Kidney (tissue), 22 donors: Measurements from ENCODE around the gene EVA1A. TPM values are rescaled to one million over a fixed set of nuclear protein-coding genes. Genes with fewer than 3 reads are reported as not detected.

Experiments used
- DNase-seq, 5 donors: peaks; one replicate each; pipeline ENCODE4 v3.0.0-alpha.2; 2013 to 2020
- FAIRE-seq: peaks from 2 replicates; lab custom pipeline; 2012; peaks lifted over from hg19 to GRCh38; lab: Jason Lieb, UNC
- H3K27ac ChIP-seq, 2 donors: one replicate each; pipeline ENCODE4 v1.7.0; 2013; ENCODE audit warnings: low read depth in 2 of 2, low read length in 2 of 2, inconsistent platforms in 1 of 2
- H3K27me3 ChIP-seq: one replicate; pipeline ENCODE4 v1.7.1; 2013; ENCODE audit warnings: low read length, inconsistent platforms; ENCODE audit not compliant: control insufficient read depth, insufficient read depth
- H3K36me3 ChIP-seq, 3 donors: one replicate each; pipeline versions ENCODE4 v1.7.0 to v1.7.1; 2013; ENCODE audit warnings: low read length in 3 of 3, control low read depth in 1 of 3, inconsistent platforms in 1 of 3; ENCODE audit not compliant: insufficient read depth in 3 of 3, control insufficient read depth in 2 of 3
- H3K4me1 ChIP-seq, 3 donors: one replicate each; pipeline versions ENCODE4 v1.7.0 to v1.7.1; 2013; ENCODE audit warnings: low read length in 3 of 3, inconsistent platforms in 1 of 3, low read depth in 1 of 3; ENCODE audit not compliant: control insufficient read depth in 2 of 3, insufficient read depth in 2 of 3
- H3K4me3 ChIP-seq, 3 donors: one replicate each; pipeline versions ENCODE4 v1.7.0 to v1.8.1; 2013; ENCODE audit warnings: low read length in 3 of 3, control low read depth in 1 of 3, inconsistent platforms in 1 of 3
- H3K9ac ChIP-seq, 3 donors: one replicate each; pipeline versions ENCODE4 v1.7.0 to v1.7.1; 2013; ENCODE audit warnings: low read length in 3 of 3, control low read depth in 1 of 3, inconsistent platforms in 1 of 3
- H3K9me3 ChIP-seq, 3 donors: one replicate each; pipeline versions ENCODE4 v1.7.0 to v1.7.1; 2013; ENCODE audit warnings: low read length in 3 of 3, control low read depth in 1 of 3, inconsistent platforms in 1 of 3; ENCODE audit not compliant: control insufficient read depth in 2 of 3, insufficient read depth in 1 of 3
- intact Hi-C: fragments of 100-400 bp; cut with DNase I; formaldehyde crosslinking; loops from one replicate; pipeline ENCODE4 v1.11.1; 2022
- long read RNA-seq, 10 donors: library from polyadenylated mRNA in 1 of 10; unstranded in 1 of 10; transcript quantifications; one replicate each; pipeline ENCODE4 v2.0.0 and lab custom pipeline, GENCODE V29; 2021 to 2026
- polyA plus RNA-seq: library from polyadenylated mRNA; stranded (reverse); fragments of 350-450 nt; fragmentation: Illumina TruSeq; extraction: RNeasy Lipid Tissue Mini Kit (QIAGEN cat#74804); gene quantifications from one replicate; pipeline ENCODE4 v1.2.3, GENCODE V29; 2014; ENCODE audit warnings: low read depth, low replicate concordance; ENCODE audit not compliant: insufficient read depth
- total RNA-seq: library from RNA; stranded (reverse); fragmentation: NEBNext Ultra II Directional; extraction: Animal tissue kit (Norgen Biotek cat#: 25700); gene quantifications from one replicate; pipeline ENCODE4 v1.2.1, GENCODE V29; 2021
- TF ChIP-seq, protein P1 (sequence below): IDR thresholded peaks from 3 replicates; pipeline ENCODE4 v1.5.1; 2012; ENCODE audit warnings: mild to moderate bottlenecking, moderate library complexity, borderline replicate concordance; ENCODE audit not compliant: insufficient read depth; ENCODE audit errors: extremely low read depth
- donor health status: control.
- donor health status: control.
- donor health status: control.
- donor health status: control.
- donor health status: control.
- donor health status: DM: yes; HTN: yes; CAD: no.
- donor health status: Normal renal cell carcinoma (clear cell type).

EVA1A gene, protein sequence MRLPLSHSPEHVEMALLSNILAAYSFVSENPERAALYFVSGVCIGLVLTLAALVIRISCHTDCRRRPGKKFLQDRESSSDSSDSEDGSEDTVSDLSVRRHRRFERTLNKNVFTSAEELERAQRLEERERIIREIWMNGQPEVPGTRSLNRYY
- total RNA-seq (28.1 TPM), polyA plus RNA-seq (32.4 TPM)
- long read RNA-seq, donor 1, partial matches to known transcripts: 0 of 1 reads
- long read RNA-seq, donor 1, other reads (novel, unspliced or antisense): 0 of 1 reads
- long read RNA-seq, donor 2, partial matches to known transcripts: 12 of 49 reads
- long read RNA-seq, donor 2, other reads (novel, unspliced or antisense): 34 of 49 reads
- long read RNA-seq, donor 3, partial matches to known transcripts: 23 of 91 reads
- long read RNA-seq, donor 3, other reads (novel, unspliced or antisense): 65 of 91 reads
- long read RNA-seq, donor 4, partial matches to known transcripts: 0 of 10 reads
- long read RNA-seq, donor 4, other reads (novel, unspliced or antisense): 6 of 10 reads
- long read RNA-seq, donor 5: 0 reads
- long read RNA-seq, donor 6, partial matches to known transcripts: 0 of 1 reads
- long read RNA-seq, donor 6, other reads (novel, unspliced or antisense): 0 of 1 reads
- long read RNA-seq, donor 7, transcript EVA1A-202 (4 exons, 1,802 nt): major isoform, 9 of 23 reads
- long read RNA-seq, donor 7, partial matches to known transcripts: 2 of 23 reads
- long read RNA-seq, donor 7, other reads (novel, unspliced or antisense): 10 of 23 reads
- long read RNA-seq, donor 8, partial matches to known transcripts: 0 of 2 reads
- long read RNA-seq, donor 8, other reads (novel, unspliced or antisense): 0 of 2 reads
- long read RNA-seq, donor 9, partial matches to known transcripts: 0 of 3 reads
- long read RNA-seq, donor 9, other reads (novel, unspliced or antisense): 0 of 3 reads
- long read RNA-seq, donor 10, partial matches to known transcripts: 0 of 3 reads
- long read RNA-seq, donor 10, other reads (novel, unspliced or antisense): 0 of 3 reads

DNA sequence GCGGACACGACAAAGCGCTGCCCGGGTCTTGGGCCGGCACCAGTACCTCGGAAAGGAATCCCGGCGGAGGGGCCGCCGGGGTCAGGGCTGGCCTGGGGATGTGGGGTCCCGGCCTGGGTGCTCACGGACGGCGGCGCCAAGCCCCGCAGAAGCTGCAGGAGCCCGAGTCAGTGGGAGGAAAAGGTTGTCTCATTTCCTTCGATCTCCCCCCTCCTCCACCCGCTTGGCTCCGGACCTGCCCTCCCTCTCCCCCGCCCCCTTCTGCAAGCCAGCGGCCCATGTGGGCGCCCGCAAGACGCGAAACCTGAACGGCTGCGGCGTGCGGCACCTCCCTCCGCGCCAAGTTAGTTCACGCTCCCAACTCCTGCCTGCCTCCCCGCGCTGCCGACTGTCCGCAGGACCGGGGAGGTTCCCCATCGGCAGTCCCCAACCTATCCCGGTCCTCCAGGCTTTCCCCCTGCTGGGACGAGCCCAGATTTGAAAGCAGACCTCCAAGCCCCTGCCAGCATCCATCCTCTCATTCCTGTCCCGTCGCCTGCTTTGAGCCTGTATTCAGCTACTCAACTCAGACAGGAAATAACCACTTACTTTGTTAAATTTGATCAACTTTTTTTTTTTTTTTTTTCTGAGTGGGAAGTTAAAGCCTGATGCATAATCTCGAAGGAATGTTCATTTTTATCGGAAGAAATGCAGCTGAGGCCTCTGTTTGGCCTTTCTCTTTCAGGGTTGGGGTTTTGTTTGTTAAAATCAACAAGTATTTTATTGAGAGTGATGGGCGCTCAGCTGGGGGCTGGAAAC lies at the start of gene EVA1A:
EVA1A (minus strand) TSS at position 172 of the 798 bp plus-strand sequence. CDS start 42,799 bp downstream, outside the sequence.
- TF ChIP-seq, protein P1, sequence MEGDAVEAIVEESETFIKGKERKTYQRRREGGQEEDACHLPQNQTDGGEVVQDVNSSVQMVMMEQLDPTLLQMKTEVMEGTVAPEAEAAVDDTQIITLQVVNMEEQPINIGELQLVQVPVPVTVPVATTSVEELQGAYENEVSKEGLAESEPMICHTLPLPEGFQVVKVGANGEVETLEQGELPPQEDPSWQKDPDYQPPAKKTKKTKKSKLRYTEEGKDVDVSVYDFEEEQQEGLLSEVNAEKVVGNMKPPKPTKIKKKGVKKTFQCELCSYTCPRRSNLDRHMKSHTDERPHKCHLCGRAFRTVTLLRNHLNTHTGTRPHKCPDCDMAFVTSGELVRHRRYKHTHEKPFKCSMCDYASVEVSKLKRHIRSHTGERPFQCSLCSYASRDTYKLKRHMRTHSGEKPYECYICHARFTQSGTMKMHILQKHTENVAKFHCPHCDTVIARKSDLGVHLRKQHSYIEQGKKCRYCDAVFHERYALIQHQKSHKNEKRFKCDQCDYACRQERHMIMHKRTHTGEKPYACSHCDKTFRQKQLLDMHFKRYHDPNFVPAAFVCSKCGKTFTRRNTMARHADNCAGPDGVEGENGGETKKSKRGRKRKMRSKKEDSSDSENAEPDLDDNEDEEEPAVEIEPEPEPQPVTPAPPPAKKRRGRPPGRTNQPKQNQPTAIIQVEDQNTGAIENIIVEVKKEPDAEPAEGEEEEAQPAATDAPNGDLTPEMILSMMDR: no peak
- no peaks in the 10 kb centered on the region for H3K9me3 ChIP-seq
- H3K9ac ChIP-seq: peak within 1 kb of the TSS; percentile 43 to 73 (median 71)
- no peaks in the 10 kb centered on the region for H3K27me3 ChIP-seq
- H3K36me3 ChIP-seq: peaks cover 0 to 2% (median 0%) of the 10 kb centered on the region in 3 donors
- peak within 1 kb of the TSS; percentile 64 to 76 (median 68) for H3K4me3 ChIP-seq
- FAIRE-seq (no peak), DNase-seq (peak; percentile 83 to 88 (median 84))
- H3K27ac ChIP-seq: peak within 1 kb of the TSS; percentile 78 to 83
- peaks cover 2 to 54% (median 21%) of the 10 kb centered on the region in 3 donors for H3K4me1 ChIP-seq
- intact Hi-C loops: no loop called here

DNA sequence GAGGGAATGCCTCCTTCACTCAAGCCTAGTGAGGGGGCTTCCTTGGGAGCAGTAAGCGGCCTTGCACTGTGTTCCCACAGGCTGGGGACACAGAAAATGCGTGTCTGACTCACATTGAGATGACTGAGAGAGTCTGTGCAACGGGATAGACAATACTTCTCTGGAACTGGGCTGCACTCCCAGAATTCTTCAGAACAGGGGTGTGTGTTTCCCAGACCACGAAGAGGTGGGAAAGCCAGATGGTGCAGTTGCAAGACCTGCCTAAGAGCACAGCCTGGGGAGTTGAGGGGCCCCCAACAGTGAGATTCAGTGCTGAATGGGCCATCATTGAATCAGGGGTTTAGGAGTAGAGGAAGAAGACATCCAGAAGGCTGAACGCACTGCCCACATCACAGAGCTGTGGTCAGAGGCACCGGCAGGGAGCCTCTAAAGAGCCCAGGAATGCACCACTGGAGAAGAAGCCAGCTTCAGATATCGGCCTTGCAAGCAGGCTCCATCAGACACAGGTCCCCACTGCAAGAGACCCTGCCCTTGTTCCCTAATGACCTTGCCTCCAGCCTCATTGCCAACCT lies 49.3 kb upstream of the EVA1A start:
- Histone ChIP-seq H3K27ac (no peak overlapping the region), H3K4me1 (peaks cover 8 to 39% (median 29%) of the 10 kb centered on the region in 3 donors), H3K9me3 (no peaks in the 10 kb centered on the region), H3K9ac (no peak overlapping the region), H3K36me3 (no peaks in the 10 kb centered on the region), H3K4me3 (no peak overlapping the region), H3K27me3 (no peaks in the 10 kb centered on the region)
- TF ChIP-seq, protein P1: no peak
- intact Hi-C loops: no loop called here
- FAIRE-seq: no peak
- no peak for DNase-seq

DNA sequence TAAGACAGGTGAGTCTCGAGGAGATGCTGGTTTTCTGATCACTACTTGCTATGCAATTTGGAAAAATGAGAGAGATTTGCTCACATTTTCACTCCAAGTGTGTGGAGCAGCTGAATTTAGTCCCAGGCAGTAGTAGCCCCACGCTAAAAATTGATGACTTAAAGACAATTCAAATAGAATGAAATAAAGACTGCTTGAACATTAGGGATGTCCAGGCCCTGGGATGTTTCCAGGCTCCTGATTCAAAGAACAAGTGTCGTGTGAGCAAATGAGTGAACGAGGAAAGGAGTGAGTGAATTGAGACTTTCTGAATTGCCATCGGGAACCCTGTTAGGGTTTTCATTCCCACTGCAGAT lies 48.6 kb upstream of the EVA1A start:
- intact Hi-C loops: no loop called here
- Histone ChIP-seq H3K4me1 (peaks cover 8 to 44% (median 32%) of the 10 kb centered on the region in 3 donors), H3K27me3 (no peaks in the 10 kb centered on the region), H3K36me3 (no peaks in the 10 kb centered on the region), H3K27ac (peak overlapping the region in 1 of 2 donors; percentile 96), H3K4me3 (peak overlapping the region in 1 of 3 donors; percentile 53), H3K9ac (no peak overlapping the region), H3K9me3 (no peaks in the 10 kb centered on the region)
- FAIRE-seq (no peak), DNase-seq (no peak)
- TF ChIP-seq, protein P1: no peak
